HL-60 (cell line): ENCODE results near the gene ADH6.
"Not testable (repeated sequence)": the region's sequence is repeated elsewhere in the genome, so short reads cannot be mapped to it uniquely, and the experiment has no call there.

Experiments
- DNase-seq, 2 experiments: peaks; one replicate each; pipeline ENCODE4 v3.0.0-alpha.2; 2010 to 2020; ENCODE audit warnings: low read depth in 1 of 2, low spot score in 1 of 2
- H3K27ac ChIP-seq: fragments of 250-450 bp; sonication (Bioruptor Pico); replicated peaks from 2 replicates; pipeline ENCODE4 v1.5.1; 2020; ENCODE audit warnings: mild to moderate bottlenecking, moderate library complexity
- H3K27me3 ChIP-seq: fragments of 250-450 bp; sonication (Bioruptor Pico); 2 replicates; pipeline ENCODE4 v1.5.1; 2021; ENCODE audit warnings: mild to moderate bottlenecking, moderate library complexity; ENCODE audit not compliant: insufficient read depth, poor library complexity, severe bottlenecking
- H3K4me3 ChIP-seq: replicated peaks from 2 replicates; pipeline ENCODE4 v1.5.1; 2011; ENCODE audit warnings: mild to moderate bottlenecking, control low read depth, low read length; ENCODE audit not compliant: insufficient read depth
- GABPA ChIP-seq: IDR thresholded peaks from 2 replicates; pipeline ENCODE4 v1.6.1; 2012; ENCODE audit warnings: low read depth
- POLR2AphosphoS5 ChIP-seq: IDR thresholded peaks from 2 replicates; pipeline ENCODE4 v1.6.1; 2012; ENCODE audit warnings: low read depth
- SPI1 ChIP-seq: IDR thresholded peaks from 2 replicates; pipeline ENCODE4 v1.6.1; 2012; ENCODE audit warnings: low read depth, mild to moderate bottlenecking, borderline replicate concordance
- TF ChIP-seq, protein P1 (sequence below): IDR thresholded peaks from one replicate; pipeline ENCODE4 v1.5.1; 2011; ENCODE audit warnings: low read length, control low read depth, inconsistent platforms; ENCODE audit not compliant: insufficient read depth
- TF ChIP-seq, protein P2 (sequence below): IDR thresholded peaks from 2 replicates; pipeline ENCODE4 v1.6.1; 2012; ENCODE audit warnings: low read depth; ENCODE audit not compliant: insufficient replicate concordance

Gene ADH6

DNA sequence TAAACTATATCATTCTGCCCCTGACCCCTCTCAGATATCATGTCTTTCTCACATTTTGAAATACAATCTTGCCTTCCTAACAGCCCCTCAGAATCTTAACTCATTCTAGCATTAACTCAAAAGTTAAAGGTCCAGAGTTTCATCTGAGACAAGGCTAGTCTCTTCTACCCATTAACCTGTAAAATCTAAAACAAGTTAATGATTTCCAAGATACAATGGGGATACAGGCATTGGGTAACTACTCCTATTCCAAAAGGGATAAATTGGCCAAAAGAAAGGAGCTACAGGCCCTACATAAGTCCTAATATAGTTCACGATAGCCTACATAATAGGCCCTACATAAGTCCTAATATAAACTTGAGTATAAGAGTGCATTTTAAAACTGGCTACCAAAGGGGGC, 18.9 kb downstream of the ADH6 start:
- Histone ChIP-seq H3K27me3 (no peaks in the 10 kb centered on the region), H3K4me3 (no peak overlapping the region), H3K27ac (no peak overlapping the region)
- TF ChIP-seq, protein P1, sequence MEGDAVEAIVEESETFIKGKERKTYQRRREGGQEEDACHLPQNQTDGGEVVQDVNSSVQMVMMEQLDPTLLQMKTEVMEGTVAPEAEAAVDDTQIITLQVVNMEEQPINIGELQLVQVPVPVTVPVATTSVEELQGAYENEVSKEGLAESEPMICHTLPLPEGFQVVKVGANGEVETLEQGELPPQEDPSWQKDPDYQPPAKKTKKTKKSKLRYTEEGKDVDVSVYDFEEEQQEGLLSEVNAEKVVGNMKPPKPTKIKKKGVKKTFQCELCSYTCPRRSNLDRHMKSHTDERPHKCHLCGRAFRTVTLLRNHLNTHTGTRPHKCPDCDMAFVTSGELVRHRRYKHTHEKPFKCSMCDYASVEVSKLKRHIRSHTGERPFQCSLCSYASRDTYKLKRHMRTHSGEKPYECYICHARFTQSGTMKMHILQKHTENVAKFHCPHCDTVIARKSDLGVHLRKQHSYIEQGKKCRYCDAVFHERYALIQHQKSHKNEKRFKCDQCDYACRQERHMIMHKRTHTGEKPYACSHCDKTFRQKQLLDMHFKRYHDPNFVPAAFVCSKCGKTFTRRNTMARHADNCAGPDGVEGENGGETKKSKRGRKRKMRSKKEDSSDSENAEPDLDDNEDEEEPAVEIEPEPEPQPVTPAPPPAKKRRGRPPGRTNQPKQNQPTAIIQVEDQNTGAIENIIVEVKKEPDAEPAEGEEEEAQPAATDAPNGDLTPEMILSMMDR, result no peak
- no peak for TF ChIP-seq GABPA
- TF ChIP-seq, protein P2, sequence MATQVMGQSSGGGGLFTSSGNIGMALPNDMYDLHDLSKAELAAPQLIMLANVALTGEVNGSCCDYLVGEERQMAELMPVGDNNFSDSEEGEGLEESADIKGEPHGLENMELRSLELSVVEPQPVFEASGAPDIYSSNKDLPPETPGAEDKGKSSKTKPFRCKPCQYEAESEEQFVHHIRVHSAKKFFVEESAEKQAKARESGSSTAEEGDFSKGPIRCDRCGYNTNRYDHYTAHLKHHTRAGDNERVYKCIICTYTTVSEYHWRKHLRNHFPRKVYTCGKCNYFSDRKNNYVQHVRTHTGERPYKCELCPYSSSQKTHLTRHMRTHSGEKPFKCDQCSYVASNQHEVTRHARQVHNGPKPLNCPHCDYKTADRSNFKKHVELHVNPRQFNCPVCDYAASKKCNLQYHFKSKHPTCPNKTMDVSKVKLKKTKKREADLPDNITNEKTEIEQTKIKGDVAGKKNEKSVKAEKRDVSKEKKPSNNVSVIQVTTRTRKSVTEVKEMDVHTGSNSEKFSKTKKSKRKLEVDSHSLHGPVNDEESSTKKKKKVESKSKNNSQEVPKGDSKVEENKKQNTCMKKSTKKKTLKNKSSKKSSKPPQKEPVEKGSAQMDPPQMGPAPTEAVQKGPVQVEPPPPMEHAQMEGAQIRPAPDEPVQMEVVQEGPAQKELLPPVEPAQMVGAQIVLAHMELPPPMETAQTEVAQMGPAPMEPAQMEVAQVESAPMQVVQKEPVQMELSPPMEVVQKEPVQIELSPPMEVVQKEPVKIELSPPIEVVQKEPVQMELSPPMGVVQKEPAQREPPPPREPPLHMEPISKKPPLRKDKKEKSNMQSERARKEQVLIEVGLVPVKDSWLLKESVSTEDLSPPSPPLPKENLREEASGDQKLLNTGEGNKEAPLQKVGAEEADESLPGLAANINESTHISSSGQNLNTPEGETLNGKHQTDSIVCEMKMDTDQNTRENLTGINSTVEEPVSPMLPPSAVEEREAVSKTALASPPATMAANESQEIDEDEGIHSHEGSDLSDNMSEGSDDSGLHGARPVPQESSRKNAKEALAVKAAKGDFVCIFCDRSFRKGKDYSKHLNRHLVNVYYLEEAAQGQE, result no peak
- no peak for TF ChIP-seq SPI1
- TF ChIP-seq POLR2AphosphoS5, result no peak
- no peak for DNase-seq

GRCh38 chr4:99190336-99190735, 28.7 kb downstream of the ADH6 start:
- TF ChIP-seq GABPA (no peak), SPI1 (no peak), POLR2AphosphoS5 (no peak)
- TF ChIP-seq, protein P2, result no peak
- TF ChIP-seq, protein P1, result no peak
- H3K4me3 ChIP-seq, result no peak overlapping the region
- no peak for DNase-seq
- H3K27ac ChIP-seq, result no peak overlapping the region
- no peaks in the 10 kb centered on the region for H3K27me3 ChIP-seq

GRCh38 chr4:99189900-99190299, 29.1 kb downstream of the ADH6 start:
- H3K27ac ChIP-seq, DNase-seq, H3K27me3 ChIP-seq, H3K4me3 ChIP-seq: not testable (repeated sequence)

GRCh38 chr4:99186029-99186428, 33.0 kb downstream of the ADH6 start:
- H3K4me3 ChIP-seq, result no peak overlapping the region
- DNase-seq, result no peak
- H3K27me3 ChIP-seq, result no peaks in the 10 kb centered on the region
- TF ChIP-seq, protein P2, result no peak
- no peak for TF ChIP-seq POLR2AphosphoS5
- H3K27ac ChIP-seq, result no peak overlapping the region
